ENCODE measurements around the gene TSSC4.

Gene TSSC4

GRCh38 chr11:2368178-2368850 is 32.2 kb upstream of the TSSC4 start:
- DNase-seq (ENCODE audit: extremely low spot score) = no peak
- ChIA-PET POLR2A (interaction anchor here (1.3 to 2.2 kb wide), 2 partner anchors 9 to 10 kb away, joined by 3 to 13 read pairs; partner anchors contain the start of gene CD81), CTCF (no interaction called here)
- TF ChIP-seq PKNOX1 (IDR thresholded peaks at IDR 0.05) (no peak), ELF4 (IDR thresholded peaks at IDR 0.05) (no peak), NFRKB (IDR thresholded peaks at IDR 0.05) (no peak), ARNT (IDR thresholded peaks at IDR 0.05) (no peak), TARDBP (IDR thresholded peaks at IDR 0.05) (no peak), FOXA1 (IDR thresholded peaks at IDR 0.05) (no peak)

DNA sequence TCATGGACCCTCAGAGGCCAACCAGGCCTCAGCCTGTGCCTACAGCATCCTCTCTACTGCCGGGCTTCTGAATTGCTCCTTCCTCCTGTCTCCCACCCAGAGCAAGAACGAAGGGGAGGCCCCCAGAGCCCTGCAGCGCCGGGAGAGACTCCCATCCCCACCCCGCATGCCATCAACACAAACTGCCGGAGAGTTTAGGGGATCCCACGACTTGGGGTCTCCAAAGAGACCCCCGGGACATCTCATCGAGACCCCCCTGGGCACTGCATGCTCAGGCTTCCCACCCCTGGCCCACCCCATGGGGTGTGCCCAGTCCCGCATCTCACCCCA is 31.7 kb upstream of the TSSC4 start:
- TF ChIP-seq BHLHE40 (IDR thresholded peaks at IDR 0.05; ENCODE audit: borderline replicate concordance) (no peak), ZNF384 (IDR thresholded peaks at IDR 0.05) (no peak), L3MBTL2 (conservative IDR thresholded peaks at IDR 0.05) (no peak), SUZ12 (IDR thresholded peaks at IDR 0.05) (no peak), ARNT (IDR thresholded peaks at IDR 0.05) (no peak), NFRKB (IDR thresholded peaks at IDR 0.05) (no peak), SP1 (IDR thresholded peaks at IDR 0.05) (no peak), FOXM1 (IDR thresholded peaks at IDR 0.05; ENCODE audit: borderline replicate concordance) (no peak), CTBP1 (IDR thresholded peaks at IDR 0.05; ENCODE audit: borderline replicate concordance) (no peak), PKNOX1 (IDR thresholded peaks at IDR 0.05) (no peak), HDGF (IDR thresholded peaks at IDR 0.05; ENCODE audit: borderline replicate concordance) (no peak), LEF1 (IDR thresholded peaks at IDR 0.05; ENCODE audit: borderline replicate concordance) (no peak), TARDBP (IDR thresholded peaks at IDR 0.05) (no peak), FOXK2 (IDR thresholded peaks at IDR 0.05) (no peak), ELF4 (IDR thresholded peaks at IDR 0.05) (no peak), FOXA1 (IDR thresholded peaks at IDR 0.05) (no peak)
- ChIA-PET CTCF (no interaction called here), POLR2A (no interaction called here)
- DNase-seq (ENCODE audit: extremely low spot score) = no peak

GRCh38 chr11:2369320-2369719 is 31.2 kb upstream of the TSSC4 start:
- no peak for DNase-seq (ENCODE audit: extremely low spot score)
- ChIA-PET POLR2A (no interaction called here), CTCF (no interaction called here)
- no peak for TF ChIP-seq FOXM1 (IDR thresholded peaks at IDR 0.05; ENCODE audit: borderline replicate concordance)

DNA sequence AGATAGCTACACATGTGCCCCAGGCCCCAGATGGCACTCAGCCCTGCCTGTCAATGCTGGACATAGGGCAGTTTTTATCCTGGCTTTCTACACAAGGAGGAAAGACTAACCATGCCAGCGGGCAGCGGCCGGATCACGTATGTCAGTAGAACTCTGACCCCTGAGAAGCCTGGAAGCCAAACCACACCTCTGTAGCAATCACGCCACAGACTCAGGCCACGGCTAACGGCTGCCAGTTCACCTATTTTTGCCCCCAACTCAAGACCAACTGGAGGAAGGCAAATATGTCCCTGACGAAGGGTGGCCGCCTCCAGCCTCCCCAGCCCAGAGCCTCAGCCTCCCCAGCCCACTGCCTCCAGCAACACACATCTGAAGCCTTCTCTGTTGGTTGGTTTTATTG is 30.7 kb upstream of the TSSC4 start:
- ChIA-PET POLR2A (no interaction called here), CTCF (no interaction called here)
- no peak for TF ChIP-seq ELF4 (IDR thresholded peaks at IDR 0.05)
- DNase-seq (ENCODE audit: extremely low spot score) = no peak

DNA sequence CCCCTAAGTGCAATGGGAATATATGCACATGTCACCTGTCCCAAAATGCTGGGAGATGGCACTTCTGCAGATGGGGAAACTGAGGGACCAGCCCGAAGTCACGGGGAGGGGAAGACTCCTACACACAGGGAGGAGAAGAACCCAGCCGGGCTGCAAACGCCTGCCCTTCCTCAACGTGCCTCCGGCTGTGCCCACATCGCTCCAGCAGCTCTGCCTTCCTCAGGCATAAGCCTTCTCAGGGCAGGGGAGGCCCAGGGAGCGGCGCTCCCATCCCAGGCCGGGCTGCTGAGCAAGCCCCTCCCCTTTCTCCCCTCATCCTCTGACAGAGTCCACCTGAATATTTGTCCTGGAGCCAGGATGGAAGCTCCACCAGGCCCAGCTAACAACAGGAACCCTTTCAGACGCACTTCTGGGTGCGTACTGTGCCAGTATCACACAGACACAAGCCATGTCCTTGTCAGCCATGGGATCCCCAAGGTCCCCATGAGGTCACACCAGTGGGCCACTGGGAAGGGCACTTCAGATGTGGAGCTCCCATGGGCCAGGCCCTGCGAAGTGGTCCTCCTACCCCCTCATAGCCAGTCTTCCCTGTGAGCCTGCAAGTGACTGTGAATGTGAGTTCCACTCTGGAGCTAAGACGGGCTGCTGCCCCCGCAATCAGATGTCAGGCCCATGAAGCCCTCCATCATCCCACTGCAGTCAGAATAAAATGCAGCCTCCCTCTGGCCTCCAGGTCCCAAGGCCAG is 25.9 kb upstream of the TSSC4 start:
- no peak for DNase-seq (ENCODE audit: extremely low spot score)
- POLR2A ChIA-PET = no interaction called here
- TF ChIP-seq LEF1 (IDR thresholded peaks at IDR 0.05; ENCODE audit: borderline replicate concordance) (no peak), FOXA1 (IDR thresholded peaks at IDR 0.05) (no peak), SP1 (IDR thresholded peaks at IDR 0.05) (no peak), ARNT (IDR thresholded peaks at IDR 0.05) (no peak), FOXM1 (IDR thresholded peaks at IDR 0.05; ENCODE audit: borderline replicate concordance) (no peak), FOXK2 (IDR thresholded peaks at IDR 0.05) (no peak), CTBP1 (IDR thresholded peaks at IDR 0.05; ENCODE audit: borderline replicate concordance) (no peak), NFRKB (IDR thresholded peaks at IDR 0.05) (no peak), BHLHE40 (IDR thresholded peaks at IDR 0.05; ENCODE audit: borderline replicate concordance) (no peak), L3MBTL2 (conservative IDR thresholded peaks at IDR 0.05) (no peak), SUZ12 (IDR thresholded peaks at IDR 0.05) (no peak), ELF4 (IDR thresholded peaks at IDR 0.05) (no peak), TARDBP (IDR thresholded peaks at IDR 0.05) (no peak), HDGF (IDR thresholded peaks at IDR 0.05; ENCODE audit: borderline replicate concordance) (no peak), PKNOX1 (IDR thresholded peaks at IDR 0.05) (no peak), ZNF384 (IDR thresholded peaks at IDR 0.05) (no peak)
- CTCF ChIA-PET = interaction anchor here (0.7 kb wide), 1 partner anchor 786 kb away, joined by 4 read pairs; no protein-coding TSS in a partner anchor

DNA sequence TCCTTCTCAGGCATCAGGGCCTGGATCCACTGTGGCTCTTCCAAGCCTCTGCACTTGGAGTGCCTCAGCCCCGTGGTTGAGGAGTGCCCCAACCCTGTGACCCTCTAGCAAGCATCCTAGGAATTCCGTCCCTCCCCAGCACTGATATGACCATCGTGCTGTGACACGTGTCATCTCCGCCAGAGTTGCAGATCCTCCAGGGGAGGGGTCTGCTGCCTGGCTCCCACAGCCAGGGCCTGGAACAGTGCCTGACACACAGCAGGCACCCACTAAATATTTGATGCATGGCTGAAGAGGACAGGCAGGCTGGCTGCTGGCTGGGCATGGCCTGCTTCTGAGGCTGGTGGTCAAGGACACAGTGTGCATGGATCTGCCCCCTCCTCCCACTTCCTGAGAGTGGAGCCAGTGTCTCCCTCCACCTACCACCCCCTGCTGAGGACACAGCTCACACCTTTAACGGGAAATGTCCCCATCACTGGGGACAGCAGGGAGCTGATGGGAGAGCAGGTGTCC is 25.2 kb upstream of the TSSC4 start:
- no peak for DNase-seq (ENCODE audit: extremely low spot score)
- no peak for TF ChIP-seq ELF4 (IDR thresholded peaks at IDR 0.05)
- TF ChIP-seq BHLHE40 (IDR thresholded peaks at IDR 0.05; ENCODE audit: borderline replicate concordance) = no peak
- no peak for TF ChIP-seq CTBP1 (IDR thresholded peaks at IDR 0.05; ENCODE audit: borderline replicate concordance)
- TF ChIP-seq SP1 (IDR thresholded peaks at IDR 0.05) = no peak
- TF ChIP-seq ARNT (IDR thresholded peaks at IDR 0.05) = no peak
- TF ChIP-seq L3MBTL2 (conservative IDR thresholded peaks at IDR 0.05) = no peak
- no peak for TF ChIP-seq TARDBP (IDR thresholded peaks at IDR 0.05)
- TF ChIP-seq LEF1 (IDR thresholded peaks at IDR 0.05; ENCODE audit: borderline replicate concordance) = no peak
- TF ChIP-seq PKNOX1 (IDR thresholded peaks at IDR 0.05) = no peak
- no peak for TF ChIP-seq FOXK2 (IDR thresholded peaks at IDR 0.05)
- TF ChIP-seq FOXA1 (IDR thresholded peaks at IDR 0.05) = no peak
- no peak for TF ChIP-seq NFRKB (IDR thresholded peaks at IDR 0.05)
- no peak for TF ChIP-seq SUZ12 (IDR thresholded peaks at IDR 0.05)
- TF ChIP-seq FOXM1 (IDR thresholded peaks at IDR 0.05; ENCODE audit: borderline replicate concordance) = no peak
- TF ChIP-seq ZNF384 (IDR thresholded peaks at IDR 0.05) = no peak
- ChIA-PET CTCF (no interaction called here), POLR2A (interaction anchor here (1.5 to 1.6 kb wide), 2 partner anchors 26 to 34 kb away, joined by 6 read pairs; partner anchors contain the start of gene TSSC4)

All from HEK293T (cell line).